Fibroblast of villous mesenchyme (primary cell): ENCODE data around the gene TTLL11. TPM values are rescaled to one million over a fixed set of nuclear protein-coding genes. Genes with fewer than 3 reads are reported as not detected.
A peak's percentile ranks its signal among the peaks of the same experiment; 100 is the strongest.

Experiments used
- DNase-seq: peaks from one replicate; pipeline ENCODE4 v3.0.0-alpha.2; 2010; ENCODE audit warnings: low read depth
- H3K4me3 ChIP-seq: 2 replicates; pipeline ENCODE4 v1.5.1; 2011; ENCODE audit warnings: low read depth, mild to moderate bottlenecking, low read length
- CTCF ChIP-seq: IDR thresholded peaks from 2 replicates; pipeline ENCODE4 v1.5.1; 2012; ENCODE audit warnings: low read depth, mild to moderate bottlenecking, low read length; ENCODE audit not compliant: insufficient read depth
- total RNA-seq: library from RNA; depleted of rRNA; stranded (reverse); fragments of >200 nt; gene quantifications from 2 replicates; pipeline ENCODE4 v1.2.3, GENCODE V29; 2012

The TTLL11 gene
- total RNA-seq, 1 donor, result 4.3 TPM

DNA sequence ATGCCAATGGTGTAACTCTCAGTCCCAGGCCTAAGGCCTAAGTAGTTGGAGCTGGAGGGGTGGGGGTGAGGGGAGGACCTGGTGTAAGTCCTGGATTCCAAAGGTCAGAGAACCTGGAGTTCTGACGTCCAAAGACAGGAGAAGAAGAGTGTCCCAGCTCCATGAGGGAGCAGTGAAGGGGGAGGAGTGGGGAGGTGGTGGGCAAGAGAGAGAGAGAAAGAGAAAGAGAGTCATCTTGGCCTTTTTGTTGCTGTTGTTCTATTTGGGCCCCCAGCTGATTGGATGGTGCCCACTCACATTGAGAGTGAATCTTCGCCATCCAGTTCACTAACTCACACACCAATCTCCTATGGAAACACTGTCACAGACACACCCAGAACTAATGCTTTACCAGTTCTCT lies 242.7 kb downstream of the TTLL11 start:
- DNase-seq, result no peak
- no peak for TF ChIP-seq CTCF
- no peak overlapping the region for H3K4me3 ChIP-seq

DNA sequence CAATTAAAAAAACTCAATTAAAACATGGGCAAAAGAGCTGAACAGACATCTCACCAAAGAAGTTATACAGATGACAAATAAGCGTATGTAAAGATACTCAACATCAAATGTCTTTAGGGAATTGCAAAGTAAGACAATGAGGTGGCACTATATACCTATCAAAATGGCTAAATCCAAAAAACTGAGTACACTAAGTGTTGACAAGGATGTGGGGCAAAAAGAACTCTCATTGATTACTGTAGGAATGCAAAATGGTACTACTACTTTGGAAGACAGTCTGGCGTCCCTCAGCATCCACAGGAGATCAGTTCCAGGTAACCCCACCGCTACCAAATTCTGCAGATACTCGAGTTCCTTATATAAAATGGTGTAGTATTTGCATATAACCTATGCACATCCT lies 243.6 kb downstream of the TTLL11 start:
- no peak for DNase-seq
- no peak for TF ChIP-seq CTCF
- no peak overlapping the region for H3K4me3 ChIP-seq

GRCh38 chr9:121844562-121844961 lies 248.5 kb downstream of the TTLL11 start:
- no peak for TF ChIP-seq CTCF
- no peak overlapping the region for H3K4me3 ChIP-seq
- no peak for DNase-seq

GRCh38 chr9:121844098-121844497 lies 249.0 kb downstream of the TTLL11 start:
- TF ChIP-seq CTCF, result no peak
- H3K4me3 ChIP-seq, result no peak overlapping the region
- DNase-seq, result peak; percentile 58

DNA sequence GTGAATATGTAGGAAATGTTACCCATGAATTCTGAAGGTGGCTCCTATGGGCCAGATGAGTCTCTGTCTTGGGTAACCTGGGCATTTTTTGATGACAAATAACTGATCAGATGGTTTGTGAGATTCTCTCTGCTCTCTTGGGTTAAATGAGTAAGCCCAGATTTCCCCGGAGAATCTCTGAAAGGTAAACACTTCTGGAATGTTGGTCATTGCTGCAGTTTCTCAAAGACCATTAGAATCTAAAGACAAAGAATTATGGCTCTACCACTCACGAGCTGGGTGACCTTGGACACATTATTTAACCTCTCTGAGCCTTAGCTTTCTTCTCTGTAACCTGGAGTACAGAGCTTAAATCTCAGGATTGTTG lies 250.5 kb downstream of the TTLL11 start:
- no peak overlapping the region for H3K4me3 ChIP-seq
- peak; percentile 65 for DNase-seq
- TF ChIP-seq CTCF, result no peak

DNA sequence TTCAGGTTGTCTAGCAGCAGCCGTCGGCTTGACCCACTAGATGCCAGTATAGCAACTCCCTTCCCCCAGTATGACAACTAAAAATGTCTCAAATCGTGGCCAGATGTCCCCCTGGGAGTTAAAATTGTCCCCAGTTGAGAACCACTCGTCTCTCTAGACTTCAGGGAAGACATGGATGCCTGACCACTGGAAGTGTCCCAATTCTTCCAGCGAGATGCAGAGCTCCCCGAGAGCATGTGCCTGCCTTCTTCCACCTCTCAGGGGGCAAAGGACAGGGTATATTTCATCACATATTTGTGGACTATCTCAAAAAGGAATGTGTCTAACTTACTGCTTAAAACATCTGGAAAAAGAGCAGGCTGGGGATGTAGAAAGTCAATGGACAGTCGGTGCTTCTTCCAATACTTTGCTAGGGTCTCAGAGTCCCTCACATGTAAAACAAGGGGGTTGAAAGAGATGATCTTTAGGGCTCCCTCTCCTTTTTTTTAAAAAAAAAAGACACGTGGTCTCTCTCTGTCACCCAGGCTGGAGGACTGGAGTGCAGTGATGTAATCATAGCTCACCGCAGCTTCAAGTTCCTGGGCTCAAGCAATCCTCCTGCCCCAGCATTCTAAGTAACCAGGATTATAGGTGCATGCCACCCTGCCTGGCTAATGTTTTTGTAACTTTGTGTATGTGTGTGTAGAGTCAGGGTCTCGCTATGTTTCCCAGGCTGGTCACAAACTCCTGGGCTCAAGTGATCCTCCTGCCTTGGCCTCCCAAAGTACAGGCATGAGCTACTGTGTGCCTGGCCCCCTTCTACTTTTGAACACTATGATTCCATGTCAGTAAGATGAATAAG lies 251.1 kb downstream of the TTLL11 start:
- no peak for TF ChIP-seq CTCF
- DNase-seq, result peak; percentile 70

More for the DNA sequence above, 251.1 kb downstream of the TTLL11 start:
- H3K4me3 ChIP-seq, result no peak overlapping the region
